ENCODE data around the gene OBSL1. TPM values are rescaled to one million over a fixed set of nuclear protein-coding genes. Genes with fewer than 3 reads are reported as not detected.

OBSL1 gene
- total RNA-seq, 2 donors from 2014 or later, result 9.9 to 13.2 TPM

DNA sequence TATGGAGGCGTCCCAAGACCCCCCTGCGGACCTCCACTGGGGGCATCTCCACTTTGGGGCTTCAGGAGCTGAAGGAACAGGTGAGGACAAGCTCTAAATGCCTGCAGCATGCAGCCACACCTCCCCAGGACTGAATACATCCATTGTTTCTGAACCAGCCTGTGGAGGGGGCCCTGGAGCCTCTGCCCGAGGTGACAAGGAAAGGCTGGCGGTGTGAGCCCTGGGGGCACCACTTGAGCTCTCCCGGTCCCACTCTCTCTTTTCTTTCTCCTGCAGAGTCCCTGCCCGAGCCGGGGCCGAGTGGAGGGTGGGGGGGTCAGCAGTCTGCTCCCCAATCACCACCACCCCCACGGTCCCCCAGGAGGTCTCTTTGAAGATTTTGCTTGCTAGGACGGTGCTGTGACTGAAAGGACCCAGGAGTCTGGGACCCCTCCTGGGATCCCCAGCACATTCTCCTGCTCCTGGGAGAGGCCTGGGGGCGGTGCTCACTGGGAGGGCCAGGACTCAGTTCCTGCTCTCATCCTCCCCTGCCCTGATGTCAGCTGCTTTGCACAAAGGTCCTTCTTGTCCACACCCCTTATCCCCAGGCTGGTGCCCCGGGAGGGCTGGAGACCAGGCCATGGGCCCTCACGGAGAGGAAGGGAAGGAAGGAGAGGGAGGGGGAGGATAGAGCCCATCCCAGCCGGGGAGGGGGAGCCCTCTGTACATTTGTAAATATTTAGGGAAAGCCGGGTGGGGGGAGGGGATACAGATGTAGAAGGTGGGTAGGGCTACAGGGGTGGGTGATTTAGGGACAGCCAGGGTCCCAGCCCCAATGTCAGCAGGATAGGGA lies 33.5 kb downstream of the OBSL1 start:
- Histone ChIP-seq H3K36me3 (no peaks in the 10 kb centered on the region), H3K9ac (ENCODE audit: low read depth in 2 of 2, low read length in 2 of 2) (no peak overlapping the region), H3K27ac (no peak overlapping the region), H3K4me3 (no peak overlapping the region), H3K27me3 (no peaks in the 10 kb centered on the region), H3K4me1 (peaks cover 4% of the 10 kb centered on the region), H3K9me3 (no peaks in the 10 kb centered on the region)
- no peak for DNase-seq
- intact Hi-C loops (cut with DNase I), result no loop called here
- TF ChIP-seq, protein P1, sequence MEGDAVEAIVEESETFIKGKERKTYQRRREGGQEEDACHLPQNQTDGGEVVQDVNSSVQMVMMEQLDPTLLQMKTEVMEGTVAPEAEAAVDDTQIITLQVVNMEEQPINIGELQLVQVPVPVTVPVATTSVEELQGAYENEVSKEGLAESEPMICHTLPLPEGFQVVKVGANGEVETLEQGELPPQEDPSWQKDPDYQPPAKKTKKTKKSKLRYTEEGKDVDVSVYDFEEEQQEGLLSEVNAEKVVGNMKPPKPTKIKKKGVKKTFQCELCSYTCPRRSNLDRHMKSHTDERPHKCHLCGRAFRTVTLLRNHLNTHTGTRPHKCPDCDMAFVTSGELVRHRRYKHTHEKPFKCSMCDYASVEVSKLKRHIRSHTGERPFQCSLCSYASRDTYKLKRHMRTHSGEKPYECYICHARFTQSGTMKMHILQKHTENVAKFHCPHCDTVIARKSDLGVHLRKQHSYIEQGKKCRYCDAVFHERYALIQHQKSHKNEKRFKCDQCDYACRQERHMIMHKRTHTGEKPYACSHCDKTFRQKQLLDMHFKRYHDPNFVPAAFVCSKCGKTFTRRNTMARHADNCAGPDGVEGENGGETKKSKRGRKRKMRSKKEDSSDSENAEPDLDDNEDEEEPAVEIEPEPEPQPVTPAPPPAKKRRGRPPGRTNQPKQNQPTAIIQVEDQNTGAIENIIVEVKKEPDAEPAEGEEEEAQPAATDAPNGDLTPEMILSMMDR (IDR thresholded peaks at IDR 0.05), result no peak

DNA sequence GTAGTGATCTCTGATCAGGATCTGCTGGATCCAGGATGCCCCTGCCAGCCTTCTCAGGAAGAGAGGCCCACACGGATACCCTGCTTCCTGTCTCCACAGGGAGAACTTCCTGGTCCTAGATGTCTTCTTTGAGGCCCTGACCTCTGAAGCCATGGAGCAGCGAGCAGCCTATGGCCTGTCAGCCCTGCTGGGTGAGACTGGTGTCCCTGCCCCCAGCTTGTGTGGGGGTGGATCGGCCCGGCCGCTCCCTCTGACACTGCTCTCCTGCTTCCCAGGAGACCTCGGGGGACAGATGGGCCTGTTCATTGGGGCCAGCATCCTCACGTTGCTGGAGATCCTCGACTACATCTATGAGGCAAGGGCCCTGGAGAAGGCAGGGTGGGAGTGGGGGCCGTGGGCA lies 34.4 kb downstream of the OBSL1 start:
- Histone ChIP-seq H3K27me3 (peaks cover under 1% of the 10 kb centered on the region), H3K27ac (no peak overlapping the region), H3K9ac (ENCODE audit: low read depth in 2 of 2, low read length in 2 of 2) (no peak overlapping the region), H3K4me1 (no peaks in the 10 kb centered on the region), H3K4me3 (no peak overlapping the region), H3K9me3 (no peaks in the 10 kb centered on the region), H3K36me3 (no peaks in the 10 kb centered on the region)
- TF ChIP-seq, protein P1 (IDR thresholded peaks at IDR 0.05), result no peak
- intact Hi-C loops (cut with DNase I), result no loop called here
- no peak for DNase-seq

DNA sequence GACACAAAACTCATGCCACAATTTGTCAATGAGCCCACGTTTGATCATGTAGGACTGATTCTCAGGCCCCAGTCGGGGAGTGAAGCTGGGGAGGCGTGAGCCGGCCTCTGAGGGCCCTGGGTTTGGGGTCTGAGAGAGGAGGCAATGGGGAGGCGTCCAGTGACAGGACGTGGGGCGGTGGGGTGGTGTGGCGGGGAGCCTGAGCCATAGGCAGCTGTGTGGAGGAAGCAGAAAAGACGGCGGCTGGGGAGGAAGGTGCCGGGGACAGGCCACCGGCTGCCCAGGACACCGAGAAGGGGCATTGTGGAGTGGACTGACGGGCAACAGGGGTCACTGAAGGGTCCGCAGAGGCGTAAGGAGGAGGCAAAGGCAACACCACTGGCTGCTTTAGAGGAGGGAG lies 34.9 kb downstream of the OBSL1 start:
- Histone ChIP-seq H3K4me1 (no peaks in the 10 kb centered on the region), H3K27me3 (peaks cover 5% of the 10 kb centered on the region), H3K27ac (no peak overlapping the region), H3K9me3 (no peaks in the 10 kb centered on the region), H3K36me3 (no peaks in the 10 kb centered on the region), H3K9ac (ENCODE audit: low read depth in 2 of 2, low read length in 2 of 2) (no peak overlapping the region), H3K4me3 (no peak overlapping the region)
- intact Hi-C loops (cut with DNase I), result no loop called here
- TF ChIP-seq, protein P1 (IDR thresholded peaks at IDR 0.05), result no peak
- no peak for DNase-seq

DNA sequence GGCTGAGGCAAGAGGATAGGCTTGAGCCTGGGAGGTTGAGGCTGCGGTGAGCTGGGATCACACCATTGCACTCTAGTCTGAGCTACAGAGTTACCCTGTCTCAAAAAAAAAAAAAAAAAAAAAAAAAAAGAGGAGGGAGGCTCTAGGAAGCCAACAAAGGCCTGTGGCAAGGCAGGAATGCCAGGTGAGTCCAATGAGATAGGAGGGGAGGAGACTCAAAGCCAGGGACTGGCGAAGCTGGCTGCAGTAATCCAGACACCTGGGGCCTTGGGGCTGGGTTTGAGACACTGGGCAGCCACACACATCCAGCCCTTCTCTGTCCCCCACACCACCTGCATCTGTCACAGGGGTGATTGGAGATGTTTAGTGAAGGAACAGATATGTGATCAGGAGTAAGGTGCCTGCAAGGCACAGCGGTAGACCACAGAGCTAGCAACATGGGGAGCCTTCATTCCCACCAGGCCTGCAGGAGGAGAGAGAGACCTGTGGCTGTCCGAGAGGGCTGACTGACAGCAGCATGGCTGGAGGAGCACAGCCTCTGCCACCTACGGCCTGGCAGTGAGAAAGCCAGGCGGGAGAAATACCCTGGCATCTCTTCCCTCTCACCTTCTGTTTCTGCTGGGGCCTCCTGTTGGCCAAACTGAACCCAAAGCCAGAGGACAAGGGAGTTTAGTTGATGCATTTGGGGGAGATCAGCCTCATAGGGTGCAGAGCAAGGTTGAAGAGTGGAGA lies 37.2 kb downstream of the OBSL1 start:
- Histone ChIP-seq H3K27me3 (peaks cover 13% of the 10 kb centered on the region), H3K9ac (ENCODE audit: low read depth in 2 of 2, low read length in 2 of 2) (no peak overlapping the region), H3K27ac (no peak overlapping the region), H3K36me3 (no peaks in the 10 kb centered on the region), H3K4me3 (no peak overlapping the region), H3K4me1 (no peaks in the 10 kb centered on the region), H3K9me3 (no peaks in the 10 kb centered on the region)
- intact Hi-C loops (cut with DNase I), result loop anchor here (5.0 kb wide), 1 partner anchor 37 kb away; the partner anchor contains the start of gene GMPPA
- TF ChIP-seq, protein P1 (IDR thresholded peaks at IDR 0.05), result no peak
- DNase-seq, result no peak

DNA sequence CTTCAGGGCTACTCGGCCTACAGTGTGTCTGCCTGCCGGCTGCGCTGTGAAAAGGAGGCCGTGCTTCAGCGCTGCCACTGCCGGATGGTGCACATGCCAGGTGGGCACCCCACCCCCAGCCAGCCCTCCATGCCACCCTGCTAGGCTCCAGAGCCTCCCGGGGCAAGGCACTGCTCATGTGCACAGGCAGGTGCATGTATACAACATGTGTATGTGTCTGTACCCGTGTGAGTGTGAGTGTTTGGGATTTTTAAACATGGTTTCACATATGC lies 39.0 kb downstream of the OBSL1 start:
- H3K9ac ChIP-seq (ENCODE audit: low read depth in 2 of 2, low read length in 2 of 2), result no peak overlapping the region
- H3K9me3 ChIP-seq, result no peaks in the 10 kb centered on the region
- intact Hi-C loops (cut with DNase I), result loop anchor here (5.0 kb wide), 1 partner anchor 35 kb away; the partner anchor contains the start of gene GMPPA
- H3K27me3 ChIP-seq, result peaks cover 16% of the 10 kb centered on the region
- DNase-seq, result no peak
- no peak overlapping the region for H3K4me3 ChIP-seq
- TF ChIP-seq, protein P1 (IDR thresholded peaks at IDR 0.05), result no peak
- no peaks in the 10 kb centered on the region for H3K36me3 ChIP-seq
- no peaks in the 10 kb centered on the region for H3K4me1 ChIP-seq
- no peak overlapping the region for H3K27ac ChIP-seq

Data from colonic mucosa (tissue), 4 donors.